ENCODE results near the gene STX3. TPM values are rescaled to one million over a fixed set of nuclear protein-coding genes. Genes with fewer than 3 reads are reported as not detected.
A peak's percentile ranks its signal among the peaks of the same experiment; 100 is the strongest.

Gene STX3
- total RNA-seq (3.1 TPM), polyA plus RNA-seq (1 to 10 TPM in 2 of 4 donors, under 1 TPM in 2; 0.44 to 2.8 (median 1.3) TPM)

DNA sequence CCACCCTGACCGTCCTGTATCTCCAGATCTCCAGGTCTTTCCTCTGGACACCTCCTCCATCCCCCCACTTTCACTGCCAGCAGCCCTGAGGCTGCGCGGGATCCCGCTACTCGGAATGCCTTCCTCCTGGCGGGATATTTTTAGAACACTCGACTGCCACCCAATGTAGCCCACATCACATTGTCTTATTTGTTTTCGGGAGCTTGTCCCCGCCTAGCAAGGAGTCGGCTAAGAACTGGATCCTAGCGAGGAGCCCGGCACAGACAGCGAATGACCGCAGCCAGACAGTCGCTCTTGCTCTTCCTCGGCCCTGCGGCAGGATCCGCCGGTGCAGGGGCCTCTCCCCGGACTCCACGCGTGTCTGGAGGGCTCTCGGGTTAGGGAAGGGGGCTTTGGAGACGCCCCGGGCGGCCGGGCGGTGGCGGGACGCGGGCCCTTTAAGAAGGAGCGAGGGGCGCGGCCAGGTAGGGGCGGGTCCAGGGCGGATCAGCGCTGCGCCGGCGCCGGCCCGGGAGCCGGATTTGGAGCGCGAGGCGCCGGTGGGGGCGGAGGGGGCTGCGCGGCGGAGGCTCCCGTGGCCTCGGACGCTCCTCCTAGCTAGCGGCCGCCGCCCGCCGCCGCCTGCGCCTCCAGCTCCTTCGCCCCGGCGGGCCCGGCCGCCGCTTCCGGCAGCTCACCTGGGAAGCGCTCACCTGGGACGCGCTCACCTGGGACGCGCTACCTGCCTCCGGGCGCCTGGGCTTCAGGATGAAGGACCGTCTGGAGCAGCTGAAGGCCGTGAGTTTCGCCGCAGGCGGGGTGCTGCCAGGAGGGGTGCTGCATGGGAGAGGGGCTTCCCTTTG, at the start of gene STX3:
STX3 (plus strand) TSS at position 518 of the 842 bp plus-strand sequence; CDS start at position 748, 230 bp downstream.
- Histone ChIP-seq H3K36me3 (ENCODE audit: control insufficient read depth, insufficient read depth, low read length) (no peaks in the 10 kb centered on the region), H3K27me3 (ENCODE audit: control insufficient read depth, insufficient read depth, low read length) (peaks cover 7% of the 10 kb centered on the region), H3K4me1 (ENCODE audit: control insufficient read depth, insufficient read depth, low read length, poor library complexity, severe bottlenecking) (peaks cover 19% of the 10 kb centered on the region), H3K27ac (ENCODE audit: insufficient read depth, low read length, poor library complexity, severe bottlenecking) (no peak within 1 kb of the TSS), H3K9me3 (ENCODE audit: control insufficient read depth in 2 of 2, low read length in 2 of 2) (no peaks in the 10 kb centered on the region), H3K4me3 (ENCODE audit: low read depth, low read length) (peak within 1 kb of the TSS; percentile 90)
- Mint-ChIP-seq H3K27ac (peak within 1 kb of the TSS; percentile 76 to 90 (median 86)), H3K4me3 (peak within 1 kb of the TSS; percentile 86 to 93 (median 88)), H3K9me3 (no peaks in the 10 kb centered on the region), H3K4me1 (peaks cover 0 to 26% (median 15%) of the 10 kb centered on the region in 4 donors), H3K36me3 (no peaks in the 10 kb centered on the region), H3K27me3 (peaks cover 34% of the 10 kb centered on the region)
- ATAC-seq (ENCODE audit: low read depth in 2 of 2) (peak; percentile 84 to 86), DNase-seq (peak; percentile 65 to 68 (median 67))

- Mint-ChIP-seq H3K4me3 (no peak overlapping the region), H3K36me3 (no peaks in the 10 kb centered on the region), H3K27me3 (peaks cover 28% of the 10 kb centered on the region), H3K27ac (no peak overlapping the region), H3K4me1 (no peaks in the 10 kb centered on the region), H3K9me3 (no peaks in the 10 kb centered on the region)
- ATAC-seq (ENCODE audit: low read depth in 2 of 2) (no peak), DNase-seq (no peak)
- no peaks in the 10 kb centered on the region for H3K4me1 ChIP-seq (ENCODE audit: control insufficient read depth, insufficient read depth, low read length, poor library complexity, severe bottlenecking)
- H3K27me3 ChIP-seq (ENCODE audit: control insufficient read depth, insufficient read depth, low read length) = peaks cover 3% of the 10 kb centered on the region
- H3K36me3 ChIP-seq (ENCODE audit: control insufficient read depth, insufficient read depth, low read length) = no peaks in the 10 kb centered on the region
- no peaks in the 10 kb centered on the region for H3K9me3 ChIP-seq (ENCODE audit: control insufficient read depth in 2 of 2, low read length in 2 of 2)
- no peak overlapping the region for H3K27ac ChIP-seq (ENCODE audit: insufficient read depth, low read length, poor library complexity, severe bottlenecking)
- H3K4me3 ChIP-seq (ENCODE audit: low read depth, low read length) = no peak overlapping the region
These were observed 48.5 kb upstream of the STX3 start for GRCh38 chr11:59706518-59707285.

- DNase-seq = no peak
- Mint-ChIP-seq H3K4me1 (no peaks in the 10 kb centered on the region), H3K27ac (no peak overlapping the region), H3K36me3 (no peaks in the 10 kb centered on the region), H3K27me3 (peaks cover 33% of the 10 kb centered on the region), H3K4me3 (no peak overlapping the region), H3K9me3 (peaks cover 0 to 2% (median 0%) of the 10 kb centered on the region in 7 donors)
- ATAC-seq (ENCODE audit: low read depth in 2 of 2) = no peak
- H3K27ac ChIP-seq (ENCODE audit: insufficient read depth, low read length, poor library complexity, severe bottlenecking) = no peak overlapping the region
- H3K9me3 ChIP-seq (ENCODE audit: control insufficient read depth in 2 of 2, low read length in 2 of 2) = no peaks in the 10 kb centered on the region
- no peak overlapping the region for H3K4me3 ChIP-seq (ENCODE audit: low read depth, low read length)
- H3K4me1 ChIP-seq (ENCODE audit: control insufficient read depth, insufficient read depth, low read length, poor library complexity, severe bottlenecking) = no peaks in the 10 kb centered on the region
- H3K27me3 ChIP-seq (ENCODE audit: control insufficient read depth, insufficient read depth, low read length) = peaks cover 3% of the 10 kb centered on the region
- no peaks in the 10 kb centered on the region for H3K36me3 ChIP-seq (ENCODE audit: control insufficient read depth, insufficient read depth, low read length)
These were observed 47.8 kb upstream of the STX3 start for GRCh38 chr11:59707371-59707770.

DNA sequence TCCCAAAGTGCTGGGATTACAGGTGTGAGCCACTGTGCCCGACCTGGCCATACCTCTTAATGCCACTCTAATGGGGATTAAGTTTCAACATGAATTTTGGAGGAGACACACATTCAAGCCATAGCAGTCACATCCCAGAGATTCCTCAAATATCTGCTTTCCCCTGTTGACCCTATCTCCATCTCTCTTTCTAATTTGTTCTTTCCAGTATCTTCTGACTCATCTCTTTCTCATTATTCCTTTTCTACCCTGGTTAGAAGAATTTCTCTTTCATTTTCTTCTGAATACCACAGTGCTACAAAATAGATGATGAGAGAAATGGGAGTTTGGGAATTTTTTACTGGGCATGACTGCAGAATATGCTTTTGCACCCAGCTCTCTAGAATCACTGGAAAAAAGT, 46.6 kb upstream of the STX3 start:
- Mint-ChIP-seq H3K27ac (no peak overlapping the region), H3K4me1 (no peaks in the 10 kb centered on the region), H3K4me3 (no peak overlapping the region), H3K27me3 (peaks cover 33% of the 10 kb centered on the region), H3K36me3 (no peaks in the 10 kb centered on the region), H3K9me3 (peaks cover 0 to 2% (median 0%) of the 10 kb centered on the region in 7 donors)
- ATAC-seq (ENCODE audit: low read depth in 2 of 2) (no peak), DNase-seq (no peak)
- no peaks in the 10 kb centered on the region for H3K4me1 ChIP-seq (ENCODE audit: control insufficient read depth, insufficient read depth, low read length, poor library complexity, severe bottlenecking)
- no peaks in the 10 kb centered on the region for H3K9me3 ChIP-seq (ENCODE audit: control insufficient read depth in 2 of 2, low read length in 2 of 2)
- no peak overlapping the region for H3K27ac ChIP-seq (ENCODE audit: insufficient read depth, low read length, poor library complexity, severe bottlenecking)
- H3K4me3 ChIP-seq (ENCODE audit: low read depth, low read length) = no peak overlapping the region
- peaks cover 3% of the 10 kb centered on the region for H3K27me3 ChIP-seq (ENCODE audit: control insufficient read depth, insufficient read depth, low read length)
- H3K36me3 ChIP-seq (ENCODE audit: control insufficient read depth, insufficient read depth, low read length) = no peaks in the 10 kb centered on the region

DNA sequence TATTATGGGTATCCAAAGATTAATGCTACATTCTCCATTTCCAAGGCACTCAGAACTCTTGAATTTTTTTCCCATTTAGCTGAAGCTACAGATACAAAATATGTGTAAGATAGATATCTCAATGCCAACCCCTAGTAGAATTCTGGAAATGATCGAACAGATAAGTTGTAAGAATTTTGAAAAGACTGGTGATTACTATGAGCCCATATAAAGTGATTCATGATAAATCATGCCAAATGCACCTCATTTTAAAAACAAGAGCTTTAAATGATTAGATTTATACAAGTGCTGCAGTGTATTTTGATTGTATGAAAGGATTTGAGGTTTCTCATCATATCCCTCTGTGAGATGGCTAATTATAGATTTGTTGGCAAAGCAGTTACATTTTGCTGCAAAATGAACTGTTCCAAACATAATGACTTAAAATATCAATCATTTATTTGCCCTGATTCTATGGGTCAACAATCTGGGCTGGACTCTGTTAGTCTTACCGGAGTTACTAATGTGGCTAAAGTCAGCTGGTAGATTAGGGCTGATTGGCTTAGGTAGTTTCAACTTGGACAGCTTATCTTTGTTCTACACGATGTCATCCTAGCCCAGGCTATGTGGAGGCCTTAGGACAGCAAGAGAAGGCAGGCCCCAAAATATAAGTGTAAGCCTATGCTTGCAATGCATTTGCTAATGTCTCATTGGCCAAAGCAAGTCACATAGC, 44.9 kb upstream of the STX3 start:
- H3K27ac Mint-ChIP-seq = no peak overlapping the region
- Histone ChIP-seq H3K9me3 (ENCODE audit: control insufficient read depth in 2 of 2, low read length in 2 of 2) (no peaks in the 10 kb centered on the region), H3K27me3 (ENCODE audit: control insufficient read depth, insufficient read depth, low read length) (peaks cover 3% of the 10 kb centered on the region), H3K4me1 (ENCODE audit: control insufficient read depth, insufficient read depth, low read length, poor library complexity, severe bottlenecking) (no peaks in the 10 kb centered on the region), H3K27ac (ENCODE audit: insufficient read depth, low read length, poor library complexity, severe bottlenecking) (no peak overlapping the region), H3K36me3 (ENCODE audit: control insufficient read depth, insufficient read depth, low read length) (no peaks in the 10 kb centered on the region), H3K4me3 (ENCODE audit: low read depth, low read length) (no peak overlapping the region)
- no peaks in the 10 kb centered on the region for H3K36me3 Mint-ChIP-seq
- H3K4me3 Mint-ChIP-seq = no peak overlapping the region
- H3K9me3 Mint-ChIP-seq = peaks cover 0 to 2% (median 0%) of the 10 kb centered on the region in 7 donors
- DNase-seq (no peak), ATAC-seq (ENCODE audit: low read depth in 2 of 2) (no peak)
- H3K4me1 Mint-ChIP-seq = no peaks in the 10 kb centered on the region
- H3K27me3 Mint-ChIP-seq = peaks cover 42% of the 10 kb centered on the region

DNA sequence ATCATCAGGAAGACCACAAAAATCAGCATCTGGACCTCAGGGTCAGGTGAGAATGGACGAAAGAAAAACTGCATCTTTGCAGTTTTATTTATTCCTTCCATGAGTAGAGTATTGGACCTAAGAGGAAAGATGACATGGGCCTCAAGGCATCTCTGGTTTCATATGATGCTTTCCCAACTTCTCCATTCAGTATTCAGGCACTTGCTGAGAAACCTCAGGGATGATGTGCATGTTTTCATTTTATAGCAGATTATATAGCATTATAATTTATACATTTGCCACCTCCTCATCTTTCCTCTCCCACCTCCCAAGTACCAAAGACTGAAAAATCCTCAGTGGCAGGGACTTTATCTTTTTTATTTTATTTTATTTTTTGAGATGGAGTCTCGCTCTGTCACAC, 41.4 kb upstream of the STX3 start, which contains the start of gene OR10V1:
OR10V1 (minus strand) TSS at position 101 of the 400 bp plus-strand sequence; CDS start at position 101, 0 bp downstream.
- DNase-seq (no peak), ATAC-seq (ENCODE audit: low read depth in 2 of 2) (no peak)
- Mint-ChIP-seq H3K36me3 (no peaks in the 10 kb centered on the region), H3K27me3 (peaks cover 46% of the 10 kb centered on the region), H3K27ac (no peak within 1 kb of the TSS), H3K4me1 (no peaks in the 10 kb centered on the region), H3K4me3 (no peak within 1 kb of the TSS), H3K9me3 (peaks cover 0 to 2% (median 0%) of the 10 kb centered on the region in 7 donors)
- Histone ChIP-seq H3K27me3 (ENCODE audit: control insufficient read depth, insufficient read depth, low read length) (peaks cover 3% of the 10 kb centered on the region), H3K4me3 (ENCODE audit: low read depth, low read length) (no peak within 1 kb of the TSS), H3K9me3 (ENCODE audit: control insufficient read depth in 2 of 2, low read length in 2 of 2) (no peaks in the 10 kb centered on the region), H3K27ac (ENCODE audit: insufficient read depth, low read length, poor library complexity, severe bottlenecking) (no peak within 1 kb of the TSS), H3K4me1 (ENCODE audit: control insufficient read depth, insufficient read depth, low read length, poor library complexity, severe bottlenecking) (no peaks in the 10 kb centered on the region), H3K36me3 (ENCODE audit: control insufficient read depth, insufficient read depth, low read length) (no peaks in the 10 kb centered on the region)

- no peak overlapping the region for H3K27ac Mint-ChIP-seq
- ATAC-seq (ENCODE audit: low read depth in 2 of 2) (no peak), DNase-seq (no peak)
- no peak overlapping the region for H3K4me3 ChIP-seq (ENCODE audit: low read depth, low read length)
- H3K9me3 Mint-ChIP-seq = peaks cover 0 to 2% (median 0%) of the 10 kb centered on the region in 7 donors
- H3K27me3 ChIP-seq (ENCODE audit: control insufficient read depth, insufficient read depth, low read length) = peaks cover 3% of the 10 kb centered on the region
- H3K4me1 ChIP-seq (ENCODE audit: control insufficient read depth, insufficient read depth, low read length, poor library complexity, severe bottlenecking) = no peaks in the 10 kb centered on the region
- H3K36me3 Mint-ChIP-seq = no peaks in the 10 kb centered on the region
- no peak overlapping the region for H3K27ac ChIP-seq (ENCODE audit: insufficient read depth, low read length, poor library complexity, severe bottlenecking)
- no peaks in the 10 kb centered on the region for H3K9me3 ChIP-seq (ENCODE audit: control insufficient read depth in 2 of 2, low read length in 2 of 2)
- no peaks in the 10 kb centered on the region for H3K4me1 Mint-ChIP-seq
- H3K36me3 ChIP-seq (ENCODE audit: control insufficient read depth, insufficient read depth, low read length) = no peaks in the 10 kb centered on the region
- H3K4me3 Mint-ChIP-seq = no peak overlapping the region
- H3K27me3 Mint-ChIP-seq = peaks cover 54% of the 10 kb centered on the region
These were observed 39.1 kb upstream of the STX3 start for GRCh38 chr11:59716051-59716450.
